Motor neuron (in vitro differentiated cells): ENCODE measurements around the gene OR4E2. TPM values are rescaled to one million over a fixed set of nuclear protein-coding genes. Genes with fewer than 3 reads are reported as not detected.
"Not testable (repeated sequence)": the region's sequence is repeated elsewhere in the genome, so short reads cannot be mapped to it uniquely, and the experiment has no call there.

Experiments
- ATAC-seq, 8 experiments: fragments of 200-7000 bp; cut with Tn5 transposase; replicated peaks in 6 of 8; 2 replicates each; pipeline ENCODE4 v1.8.0; 2021; ENCODE audit warnings: mild to moderate bottlenecking in 8 of 8, moderate library complexity in 8 of 8
- H3K27ac ChIP-seq, 2 donors: fragments of 250-450 bp; sonication (Bioruptor Pico); 2 replicates each; pipeline ENCODE4 v1.9.0; 2021; ENCODE audit warnings: antibody characterized with exemption in 2 of 2, mild to moderate bottlenecking in 2 of 2, moderate library complexity in 1 of 2
- H3K4me1 ChIP-seq, 2 donors: fragments of 250-450 bp; sonication (Bioruptor Pico); replicated peaks in 1 of 2; 2 replicates each; pipeline ENCODE4 v1.6.1; 2021; ENCODE audit warnings: antibody characterized with exemption in 2 of 2, mild to moderate bottlenecking in 2 of 2, moderate library complexity in 1 of 2
- H3K4me3 ChIP-seq, 5 donors: fragments of 250-450 bp; sonication (Bioruptor Pico); 2 replicates each; pipeline ENCODE4 v1.9.0; 2021; ENCODE audit warnings: antibody characterized with exemption in 5 of 5, mild to moderate bottlenecking in 5 of 5, moderate library complexity in 4 of 5
- WGBS, 10 experiments: fragments of 450-650 bp; shearing (Covaris generic); methylation state at CpG; one replicate each; pipeline ENCODE4 v1.0.0; 2022; 5-methylcytosine and 5-hydroxymethylcytosine counted together
- in situ Hi-C, 9 experiments: fragments of 400-800 bp; cut with MboI; loops; one replicate each; pipeline ENCODE4 v1.15.0; 2021; ENCODE audit warnings: low sequenced_read_pairs in 9 of 9, low pct_unique_long_range_greater_than_20kb in 2 of 9; ENCODE audit not compliant: unreplicated experiment in 9 of 9
- total RNA-seq, 8 experiments: library from RNA; unstranded; fragments of 300-600 nt; gene quantifications; 2 replicates each; pipeline versions ENCODE4 v1.2.3 to v1.2.4, GENCODE V29; 2022

OR4E2 gene, protein sequence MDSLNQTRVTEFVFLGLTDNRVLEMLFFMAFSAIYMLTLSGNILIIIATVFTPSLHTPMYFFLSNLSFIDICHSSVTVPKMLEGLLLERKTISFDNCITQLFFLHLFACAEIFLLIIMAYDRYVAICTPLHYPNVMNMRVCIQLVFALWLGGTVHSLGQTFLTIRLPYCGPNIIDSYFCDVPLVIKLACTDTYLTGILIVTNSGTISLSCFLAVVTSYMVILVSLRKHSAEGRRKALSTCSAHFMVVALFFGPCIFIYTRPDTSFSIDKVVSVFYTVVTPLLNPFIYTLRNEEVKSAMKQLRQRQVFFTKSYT
- under 1 TPM in 1 of 8 experiments, not detected in 7; 0.57 TPM for total RNA-seq

DNA sequence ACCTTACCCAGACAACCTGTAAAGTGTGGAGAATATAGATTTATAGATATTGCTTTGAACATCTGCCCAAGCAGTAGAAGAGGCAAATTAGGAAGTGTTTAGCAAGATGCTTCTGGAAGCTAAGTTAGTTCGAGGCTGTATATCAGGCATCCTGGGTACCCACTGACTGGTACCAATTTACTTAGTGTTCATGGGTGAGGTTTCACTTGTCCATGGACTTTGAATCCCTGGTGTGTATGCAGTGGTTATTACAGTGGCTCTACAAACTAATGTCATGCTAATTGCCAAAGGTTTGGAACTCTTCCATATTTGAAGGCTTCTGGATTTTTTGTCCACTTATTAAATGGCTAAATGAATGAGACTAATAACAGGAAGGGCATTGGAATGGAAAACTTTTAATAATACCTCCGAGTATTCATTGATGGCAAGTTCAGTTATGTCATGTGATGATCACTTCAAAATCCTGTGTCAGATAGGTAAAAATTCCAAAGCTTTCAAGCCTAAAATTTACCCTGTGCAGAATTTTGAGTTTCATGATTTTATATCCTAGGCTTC, at the start of gene OR4E2:
Gene OR4E2, plus strand, starts transcription at position 505 of the 555 bp plus-strand sequence. CDS start 11,248 bp downstream, outside the sequence.
- in situ Hi-C loops = no loop called here
- no peak for ATAC-seq
- Histone ChIP-seq H3K4me3 (no peak within 1 kb of the TSS), H3K27ac (no peak within 1 kb of the TSS), H3K4me1 (peaks cover 0 to 9% of the 10 kb centered on the region in 2 donors)
- 0 to 92% (median 65%) methylated on average over 1 to 2 of the region's 2 CpGs; no CpG with 5 or more reads in 3 of the 10 experiments for WGBS, 10 experiments

DNA sequence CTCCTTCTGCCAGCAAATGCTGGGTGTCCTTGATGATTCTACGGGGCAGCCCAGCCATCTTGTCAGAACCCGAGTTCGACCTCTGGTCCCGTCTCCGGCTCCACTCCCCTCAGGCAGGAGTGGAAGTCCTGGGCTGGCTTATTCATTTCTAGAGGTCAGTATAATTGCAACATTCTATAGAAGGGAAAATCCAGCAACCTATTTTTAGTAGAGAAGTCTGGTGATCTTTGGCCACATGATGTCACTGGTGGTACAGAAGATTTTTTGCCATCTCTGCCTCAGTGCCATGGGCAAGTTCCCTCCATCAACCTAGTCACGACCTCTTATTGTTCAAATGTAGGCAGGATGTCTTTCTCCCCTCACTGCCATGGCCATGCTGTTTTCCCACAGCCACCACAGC, 41.3 kb upstream of the OR4E2 start:
- no peak overlapping the region for H3K27ac ChIP-seq
- 8 to 89% (median 55%) methylated on average over 1 to 5 of the region's 6 CpGs; no CpG with 5 or more reads in 4 of the 10 experiments for WGBS, 10 experiments
- H3K4me3 ChIP-seq = no peak overlapping the region
- H3K4me1 ChIP-seq = no peaks in the 10 kb centered on the region
- in situ Hi-C loops = no loop called here
- ATAC-seq = no peak

DNA sequence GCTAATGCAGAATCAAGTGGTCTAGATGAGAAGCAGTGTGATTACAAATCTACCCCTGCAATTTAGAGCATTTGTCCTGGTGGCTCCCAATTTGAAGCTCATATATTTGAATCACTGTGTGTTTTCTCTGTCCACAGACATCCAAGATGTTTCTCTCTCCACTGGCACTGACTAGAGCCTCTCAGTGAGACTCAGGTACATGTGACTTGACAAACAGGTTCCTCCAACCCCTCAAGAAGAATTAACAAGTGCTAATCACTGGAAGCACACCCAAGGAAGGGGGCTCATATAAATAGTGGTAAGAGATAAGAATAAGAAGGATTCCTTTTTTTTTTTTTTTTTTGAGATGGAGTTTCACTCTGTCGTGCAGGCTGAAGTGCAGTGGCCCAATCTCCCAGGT, 39.4 kb upstream of the OR4E2 start:
- Histone ChIP-seq H3K27ac (no peak overlapping the region), H3K4me1 (no peaks in the 10 kb centered on the region), H3K4me3 (no peak overlapping the region)
- 0 to 80% methylated on average over 1 of the region's 1 CpG; no CpG with 5 or more reads in 8 of the 10 experiments for WGBS, 10 experiments
- ATAC-seq = no peak
- in situ Hi-C loops = no loop called here

DNA sequence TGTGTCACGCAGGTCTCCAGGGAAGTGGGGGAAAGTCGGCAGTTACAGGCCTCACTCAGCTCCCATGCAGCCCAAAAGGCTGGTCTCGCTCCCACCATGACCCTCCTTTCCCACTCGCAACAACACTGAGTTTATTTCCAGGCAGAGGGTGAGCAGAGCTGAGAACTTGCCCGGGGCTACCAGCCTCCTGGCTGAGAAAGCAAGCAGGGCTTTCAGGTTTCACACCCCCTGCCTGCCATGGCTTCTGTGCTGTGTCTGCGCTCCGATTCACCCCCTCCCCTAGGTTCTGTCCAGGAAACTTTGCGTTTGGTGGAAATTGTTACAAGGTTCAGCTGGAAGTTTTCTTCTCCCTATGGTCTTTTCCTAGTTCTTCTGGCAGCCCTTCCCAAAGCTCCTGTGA, 36.0 kb upstream of the OR4E2 start:
- no peak for ATAC-seq
- in situ Hi-C loops = no loop called here
- Histone ChIP-seq H3K4me3 (no peak overlapping the region), H3K4me1 (no peaks in the 10 kb centered on the region), H3K27ac (no peak overlapping the region)
- WGBS, 10 experiments = 0 to 83% (median 80%) methylated on average over 1 to 3 of the region's 8 CpGs; no CpG with 5 or more reads in 4 of the 10 experiments

DNA sequence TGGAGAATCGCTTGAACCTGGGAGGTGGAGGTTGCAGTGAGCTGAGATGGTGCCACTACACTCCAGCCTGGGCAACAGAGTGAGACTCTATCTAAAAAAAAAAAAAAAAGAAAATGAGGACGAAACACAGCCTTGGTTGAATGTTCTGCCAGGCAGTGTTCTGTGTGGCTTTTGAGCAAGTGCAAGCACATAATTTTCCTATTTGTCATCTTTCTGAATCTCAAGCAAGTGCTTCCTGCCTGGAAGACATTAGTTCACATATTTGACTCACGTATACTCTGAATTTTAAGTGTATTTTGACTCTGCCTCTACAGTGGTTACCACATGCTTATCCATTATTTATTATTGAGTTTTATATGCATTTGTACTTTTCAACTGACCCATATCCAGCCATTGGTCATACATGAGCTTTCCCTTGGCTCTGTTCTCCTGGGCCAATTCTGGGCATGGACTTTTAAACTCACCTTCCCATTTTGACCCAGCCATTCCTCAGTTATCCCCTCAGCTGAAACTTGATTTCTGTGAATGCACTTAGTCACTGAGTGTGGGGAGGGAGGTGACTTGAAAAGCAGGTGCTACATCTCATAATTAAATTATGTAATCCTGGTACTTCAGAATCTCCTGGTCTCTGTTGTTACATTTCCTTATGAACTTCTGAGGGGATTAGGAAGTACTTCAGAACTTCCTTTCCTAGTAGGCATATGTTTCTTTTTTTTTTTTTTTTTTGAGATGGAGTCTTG, 27.0 kb upstream of the OR4E2 start:
- no peak overlapping the region for H3K27ac ChIP-seq
- 0 to 100% (median 56%) methylated on average over 1 to 3 of the region's 3 CpGs for WGBS, 10 experiments
- no peaks in the 10 kb centered on the region for H3K4me1 ChIP-seq
- in situ Hi-C loops = no loop called here
- ATAC-seq = no peak
- no peak overlapping the region for H3K4me3 ChIP-seq

DNA sequence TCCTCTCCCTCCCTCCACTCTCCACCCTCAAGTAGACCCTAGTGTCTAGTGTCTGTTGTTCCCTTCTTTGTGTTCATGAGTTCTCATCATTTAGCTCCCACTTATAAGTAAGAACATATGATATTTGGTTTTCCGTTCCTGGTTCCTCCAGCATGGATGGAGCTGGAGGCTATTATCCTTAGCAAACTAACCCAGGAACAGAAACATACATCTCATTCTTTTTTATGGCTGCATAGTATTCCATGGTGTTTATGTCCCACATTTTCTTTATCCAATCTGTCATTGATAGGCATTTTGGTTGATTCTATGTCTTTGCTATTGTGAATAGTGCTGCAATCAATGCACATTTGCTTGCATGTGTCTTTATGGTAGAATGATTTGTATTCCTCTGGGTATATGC, 23.1 kb upstream of the OR4E2 start:
- ATAC-seq, in situ Hi-C loops, H3K4me1 ChIP-seq, H3K27ac ChIP-seq, H3K4me3 ChIP-seq: not testable (repeated sequence)
- 0 to 100% (median 85%) methylated on average over 1 of the region's 1 CpG; no CpG with 5 or more reads in 4 of the 10 experiments for WGBS, 10 experiments

DNA sequence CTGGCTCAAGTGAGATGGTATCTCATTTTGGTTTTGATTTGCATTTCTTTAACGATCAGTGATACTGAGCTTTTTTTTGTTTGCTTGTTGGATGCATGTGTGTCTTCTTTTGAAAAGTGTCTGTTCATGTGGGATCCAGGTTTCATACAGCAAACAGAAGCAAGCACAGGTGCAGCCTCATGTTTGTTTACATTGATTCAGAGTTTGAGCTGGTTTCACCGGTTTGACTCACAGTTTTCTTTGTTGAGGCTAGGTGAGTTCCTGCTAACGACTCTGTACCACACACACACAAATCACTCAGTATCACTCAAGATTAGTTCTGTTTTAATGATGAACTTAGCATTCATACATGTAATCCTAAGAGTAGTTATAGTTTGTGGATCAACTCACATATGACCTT, 22.6 kb upstream of the OR4E2 start:
- no peak overlapping the region for H3K27ac ChIP-seq
- H3K4me3 ChIP-seq = no peak overlapping the region
- in situ Hi-C loops = no loop called here
- 0 to 80% (median 21%) methylated on average over 1 to 3 of the region's 3 CpGs for WGBS, 10 experiments
- H3K4me1 ChIP-seq = no peaks in the 10 kb centered on the region
- ATAC-seq = no peak

DNA sequence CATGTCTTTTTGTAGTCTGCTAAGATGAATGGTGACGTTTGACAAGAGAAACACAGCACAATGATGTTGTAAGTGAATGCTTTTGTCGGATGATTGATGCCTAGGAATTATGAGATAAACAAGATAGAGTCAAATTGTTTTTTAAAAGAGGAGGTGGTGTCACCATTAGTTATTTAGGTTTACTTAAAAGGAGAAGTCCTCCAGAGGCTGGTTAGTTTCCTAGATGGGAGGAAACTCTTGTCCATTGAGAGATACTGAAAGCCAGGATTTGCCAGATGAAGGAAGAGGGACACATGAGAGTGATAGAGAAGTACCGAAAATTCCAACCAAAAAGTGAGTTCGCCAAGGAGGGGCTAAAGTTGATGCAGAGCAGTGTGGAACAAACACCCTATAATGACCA, 18.8 kb upstream of the OR4E2 start, which contains the start of gene OR10G2:
Gene OR10G2, minus strand, starts transcription at position 101 of the 400 bp plus-strand sequence. Its CDS starts 98 bp downstream, at position 3.
- Histone ChIP-seq H3K4me1 (no peaks in the 10 kb centered on the region), H3K4me3 (no peak within 1 kb of the TSS), H3K27ac (no peak within 1 kb of the TSS)
- ATAC-seq = no peak
- WGBS, 10 experiments = 0 to 93% (median 74%) methylated on average over 2 to 4 of the region's 4 CpGs; no CpG with 5 or more reads in 1 of the 10 experiments
- in situ Hi-C loops = no loop called here

DNA sequence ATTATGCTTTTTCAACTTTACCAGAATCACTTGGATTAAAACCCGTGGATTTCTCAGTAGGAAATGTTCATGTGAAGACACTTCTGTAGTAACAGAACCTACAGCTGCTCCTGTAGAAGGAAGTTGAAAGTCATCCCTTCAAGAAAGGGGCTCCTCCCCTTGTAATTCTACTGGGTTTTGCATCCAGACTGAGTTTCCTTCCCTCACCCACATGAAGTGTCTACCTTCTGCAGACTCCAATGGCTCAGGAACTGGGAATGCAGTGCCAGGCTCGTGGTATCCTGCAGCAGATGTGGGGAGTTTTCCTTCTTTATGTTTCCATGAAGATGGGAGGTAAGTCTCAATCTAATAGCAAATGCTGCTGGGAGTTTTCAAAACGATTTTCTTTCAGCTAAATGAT, 11.0 kb upstream of the OR4E2 start:
- H3K27ac ChIP-seq = no peak overlapping the region
- 0 to 58% (median 29%) methylated on average over 1 to 3 of the region's 3 CpGs; no CpG with 5 or more reads in 4 of the 10 experiments for WGBS, 10 experiments
- in situ Hi-C loops = no loop called here
- peak in 1 of 8 experiments; percentile 24 for ATAC-seq
- peaks cover 0 to 9% of the 10 kb centered on the region in 2 donors for H3K4me1 ChIP-seq
- H3K4me3 ChIP-seq = no peak overlapping the region

DNA sequence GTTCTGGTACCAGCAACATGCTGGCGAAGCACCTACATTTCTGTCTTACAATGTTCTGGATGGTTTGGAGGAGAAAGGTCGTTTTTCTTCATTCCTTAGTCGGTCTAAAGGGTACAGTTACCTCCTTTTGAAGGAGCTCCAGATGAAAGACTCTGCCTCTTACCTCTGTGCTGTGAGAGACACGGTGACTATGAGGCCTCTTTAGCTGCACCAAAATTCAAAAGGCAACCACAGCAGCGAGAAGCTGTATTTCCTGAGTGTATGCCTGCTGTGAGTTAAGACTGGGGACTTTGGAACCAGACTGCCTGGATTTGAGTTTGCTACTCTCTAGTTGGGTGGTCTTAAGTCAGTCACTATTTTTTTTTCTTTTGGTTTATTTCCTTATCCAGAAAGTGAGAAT, 10.2 kb upstream of the OR4E2 start:
- Histone ChIP-seq H3K27ac (peak overlapping the region in 1 of 2 donors; percentile 28), H3K4me3 (no peak overlapping the region), H3K4me1 (peaks cover 0 to 9% of the 10 kb centered on the region in 2 donors)
- in situ Hi-C loops = no loop called here
- 0 to 100% (median 48%) methylated on average over 1 to 4 of the region's 5 CpGs; no CpG with 5 or more reads in 1 of the 10 experiments for WGBS, 10 experiments
- peak in 1 of 8 experiments; percentile 7 for ATAC-seq

DNA sequence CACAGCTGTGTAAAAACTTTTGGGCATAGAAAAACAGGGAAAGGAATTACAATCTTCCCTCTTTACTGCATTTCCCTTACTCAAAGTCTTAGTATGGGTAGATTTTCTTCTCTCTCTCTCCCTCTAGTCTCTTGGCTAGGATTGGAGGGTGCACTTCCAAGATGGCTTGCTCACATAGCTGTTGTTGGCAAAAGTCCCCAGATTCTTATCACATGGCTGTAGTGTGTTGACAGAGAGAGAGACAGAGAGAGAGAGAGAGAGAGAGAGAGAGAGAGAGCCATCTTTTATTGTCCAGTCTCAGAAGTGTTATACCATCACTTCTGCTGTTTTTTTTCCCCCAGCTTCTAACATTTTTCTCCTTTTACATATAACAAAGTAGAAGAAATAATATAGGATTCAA, 6.3 kb upstream of the OR4E2 start:
- Histone ChIP-seq H3K27ac (no peak overlapping the region), H3K4me1 (peaks cover 0 to 19% of the 10 kb centered on the region in 2 donors), H3K4me3 (no peak overlapping the region)
- ATAC-seq = peak in 2 of 8 experiments; percentile 18 to 44
- in situ Hi-C loops = no loop called here

DNA sequence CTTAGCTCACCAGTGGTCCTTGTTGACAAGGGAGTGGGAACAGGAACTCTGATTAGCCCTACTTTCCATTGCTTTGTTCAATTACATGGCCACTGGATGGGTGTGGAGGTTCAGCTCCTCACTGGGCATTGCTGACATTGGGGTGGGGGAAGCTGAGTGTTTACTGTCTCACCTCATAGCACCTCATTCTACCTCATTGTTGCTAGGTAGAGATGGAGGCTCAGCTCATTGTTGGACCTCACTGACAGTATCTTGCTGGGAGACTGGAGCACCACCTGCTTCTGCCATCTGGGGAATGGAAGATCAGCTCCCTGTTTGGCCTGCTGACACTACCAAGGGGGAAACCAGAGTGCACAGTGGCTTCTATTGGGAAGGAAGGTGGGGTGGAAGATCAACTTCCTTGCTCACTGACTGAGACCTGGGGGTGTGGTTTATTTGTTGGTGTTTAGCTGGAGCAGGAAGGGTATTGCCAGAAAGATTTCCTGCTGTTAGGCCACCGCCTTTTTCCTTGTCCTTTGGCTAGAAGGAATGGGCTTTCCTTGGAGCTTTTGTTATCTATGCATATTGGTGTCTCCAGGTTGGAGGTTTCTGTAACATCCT, 1.3 kb upstream of the OR4E2 start:
- ATAC-seq = no peak
- H3K4me1 ChIP-seq = peaks cover 0 to 9% of the 10 kb centered on the region in 2 donors

DNA sequence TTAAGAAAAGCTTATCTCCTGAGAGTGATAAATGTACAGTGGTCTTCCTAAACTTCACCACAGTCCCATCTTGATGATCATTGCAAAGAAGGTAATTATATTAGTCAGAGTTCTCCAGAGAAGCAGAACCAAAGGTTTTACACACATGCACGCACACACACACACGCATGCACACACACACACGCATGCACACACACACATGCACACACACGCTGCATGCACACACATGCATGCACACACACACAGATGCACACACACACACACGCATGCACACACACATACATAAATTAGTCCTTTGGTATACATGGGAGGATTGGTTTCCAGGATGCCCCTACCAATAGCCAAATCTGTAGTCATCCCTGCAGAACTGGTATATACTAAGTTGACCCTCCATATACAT, 580 bp downstream of the OR4E2 start:
- in situ Hi-C loops = no loop called here
- WGBS, 10 experiments = 0 to 100% (median 74%) methylated on average over 1 to 4 of the region's 5 CpGs; no CpG with 5 or more reads in 4 of the 10 experiments
- Histone ChIP-seq H3K4me3 (no peak overlapping the region), H3K27ac (no peak overlapping the region), H3K4me1 (peaks cover 0 to 9% of the 10 kb centered on the region in 2 donors)
- ATAC-seq = no peak

More for the DNA sequence above, 1.3 kb upstream of the OR4E2 start:
- Histone ChIP-seq H3K4me3 (no peak overlapping the region), H3K27ac (no peak overlapping the region)
- in situ Hi-C loops = no loop called here
- 0 to 86% (median 38%) methylated on average over 1 of the region's 1 CpG; no CpG with 5 or more reads in 2 of the 10 experiments for WGBS, 10 experiments
